AG04450 (cell line): ENCODE data around the gene OTOGL. TPM values are rescaled to one million over a fixed set of nuclear protein-coding genes. Genes with fewer than 3 reads are reported as not detected.

Source experiments
- CTCF ChIA-PET: fragments of 300-600, 350-600 bp; formaldehyde crosslinking; extraction: SDS; loops from one replicate; lab custom pipeline; 2022; ENCODE audit warnings: antibody characterized with exemption, inconsistent platforms; lab: Charles Lee
- POLR2A ChIA-PET: fragments of 350-600 bp; formaldehyde crosslinking; extraction: SDS; loops from one replicate; lab custom pipeline; 2021; ENCODE audit warnings: antibody characterized with exemption, inconsistent platforms; lab: Yijun Ruan, JAX
- DNase-seq: peaks from one replicate; pipeline ENCODE4 v3.0.0-alpha.2; 2011; ENCODE audit warnings: low read depth, low spot score
- H3K27ac ChIP-seq: one replicate; pipeline ENCODE4 v1.5.1; 2012; ENCODE audit warnings: low read depth, low read length, control low read depth
- H3K27me3 ChIP-seq: one replicate; pipeline ENCODE4 v1.6.0; 2012; ENCODE audit warnings: low read length; ENCODE audit not compliant: control insufficient read depth, insufficient read depth
- H3K4me3 ChIP-seq: 2 replicates; pipeline ENCODE4 v1.5.1; 2011; ENCODE audit warnings: mild to moderate bottlenecking, low read depth, low read length, control low read depth
- H3K9me3 ChIP-seq: 2 replicates; pipeline ENCODE4 v1.5.1; 2012; ENCODE audit warnings: low read length; ENCODE audit not compliant: control insufficient read depth, insufficient read depth
- polyA plus RNA-seq: library from polyadenylated mRNA; depleted of rRNA; stranded (reverse); fragments of >200 nt; gene quantifications from 2 replicates; pipeline ENCODE4 v1.2.3, GENCODE V29; 2011
- TF ChIP-seq, protein P1 (sequence below): IDR thresholded peaks from 2 replicates; pipeline ENCODE4 v1.5.1; 2011; ENCODE audit warnings: low read depth, low read length, control low read depth, inconsistent platforms

Gene OTOGL
- polyA plus RNA-seq, 1 experiment, result 0.07 TPM

DNA sequence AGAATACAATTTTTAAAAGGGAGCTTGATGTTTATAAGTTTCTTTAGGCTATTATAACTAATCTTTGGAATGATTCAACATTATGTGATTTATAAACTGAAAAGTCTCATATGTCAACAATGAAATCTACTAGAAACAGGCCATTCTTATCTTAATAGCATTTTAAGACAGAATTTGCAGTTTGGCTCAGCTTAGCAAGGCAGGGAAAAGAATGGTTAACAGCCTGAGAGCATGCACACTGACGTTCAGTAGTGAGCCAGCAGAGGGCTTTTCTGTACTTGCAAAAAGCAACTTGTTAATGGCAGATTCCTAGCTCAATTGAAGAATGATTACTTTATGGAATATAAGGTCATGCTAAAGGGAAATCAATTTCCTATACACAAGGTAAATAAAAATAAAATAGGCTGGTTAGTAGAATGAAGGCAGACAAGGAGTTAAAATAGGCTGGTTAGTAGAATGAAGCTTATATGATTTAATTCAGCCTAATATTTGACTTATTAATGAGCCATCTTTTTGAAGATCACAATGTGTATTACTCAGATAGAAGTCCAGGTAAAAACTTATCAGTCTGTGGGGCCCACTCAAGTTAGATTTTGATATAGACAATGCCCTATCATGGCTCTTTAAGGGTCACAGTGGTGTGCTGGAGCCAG, 95.9 kb downstream of the OTOGL start:
- Histone ChIP-seq H3K27me3 (no peaks in the 10 kb centered on the region), H3K4me3 (no peak overlapping the region), H3K27ac (no peak overlapping the region), H3K9me3 (no peaks in the 10 kb centered on the region)
- CTCF ChIA-PET, result interaction anchor here (0.6 to 4.2 kb wide), 63 partner anchors 8 to 1063 kb away, joined by 3 to 170 read pairs (median 4); no protein-coding TSS in a partner anchor
- DNase-seq, result peak; percentile 61
- TF ChIP-seq, protein P1, sequence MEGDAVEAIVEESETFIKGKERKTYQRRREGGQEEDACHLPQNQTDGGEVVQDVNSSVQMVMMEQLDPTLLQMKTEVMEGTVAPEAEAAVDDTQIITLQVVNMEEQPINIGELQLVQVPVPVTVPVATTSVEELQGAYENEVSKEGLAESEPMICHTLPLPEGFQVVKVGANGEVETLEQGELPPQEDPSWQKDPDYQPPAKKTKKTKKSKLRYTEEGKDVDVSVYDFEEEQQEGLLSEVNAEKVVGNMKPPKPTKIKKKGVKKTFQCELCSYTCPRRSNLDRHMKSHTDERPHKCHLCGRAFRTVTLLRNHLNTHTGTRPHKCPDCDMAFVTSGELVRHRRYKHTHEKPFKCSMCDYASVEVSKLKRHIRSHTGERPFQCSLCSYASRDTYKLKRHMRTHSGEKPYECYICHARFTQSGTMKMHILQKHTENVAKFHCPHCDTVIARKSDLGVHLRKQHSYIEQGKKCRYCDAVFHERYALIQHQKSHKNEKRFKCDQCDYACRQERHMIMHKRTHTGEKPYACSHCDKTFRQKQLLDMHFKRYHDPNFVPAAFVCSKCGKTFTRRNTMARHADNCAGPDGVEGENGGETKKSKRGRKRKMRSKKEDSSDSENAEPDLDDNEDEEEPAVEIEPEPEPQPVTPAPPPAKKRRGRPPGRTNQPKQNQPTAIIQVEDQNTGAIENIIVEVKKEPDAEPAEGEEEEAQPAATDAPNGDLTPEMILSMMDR, result peak; percentile 85
- POLR2A ChIA-PET, result no interaction called here

DNA sequence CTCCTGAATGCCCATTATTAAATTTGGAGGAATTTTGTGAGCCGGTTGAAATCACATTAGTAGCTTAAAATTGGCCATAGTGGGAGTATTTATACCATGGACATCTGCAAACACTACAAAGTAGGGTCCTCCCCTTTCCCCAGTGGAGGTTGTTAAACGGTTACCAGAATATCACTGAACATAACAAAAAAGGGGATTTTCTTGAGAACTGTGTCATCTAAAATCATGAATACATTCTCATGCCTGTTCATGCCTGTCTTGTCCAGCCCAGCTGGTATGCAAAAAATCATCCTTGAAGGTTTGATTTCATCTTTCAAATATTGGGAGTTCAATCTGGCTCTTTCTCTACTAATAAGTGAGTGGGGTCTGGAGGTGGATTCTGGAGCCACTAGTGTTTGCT, 96.4 kb downstream of the OTOGL start:
- no peak for DNase-seq
- ChIA-PET CTCF (interaction anchor here (0.6 to 4.2 kb wide), 49 partner anchors 8 to 1062 kb away, joined by 3 to 170 read pairs (median 4); no protein-coding TSS in a partner anchor), POLR2A (no interaction called here)
- Histone ChIP-seq H3K27ac (no peak overlapping the region), H3K4me3 (no peak overlapping the region), H3K27me3 (no peaks in the 10 kb centered on the region), H3K9me3 (no peaks in the 10 kb centered on the region)
- TF ChIP-seq, protein P1, result no peak

DNA sequence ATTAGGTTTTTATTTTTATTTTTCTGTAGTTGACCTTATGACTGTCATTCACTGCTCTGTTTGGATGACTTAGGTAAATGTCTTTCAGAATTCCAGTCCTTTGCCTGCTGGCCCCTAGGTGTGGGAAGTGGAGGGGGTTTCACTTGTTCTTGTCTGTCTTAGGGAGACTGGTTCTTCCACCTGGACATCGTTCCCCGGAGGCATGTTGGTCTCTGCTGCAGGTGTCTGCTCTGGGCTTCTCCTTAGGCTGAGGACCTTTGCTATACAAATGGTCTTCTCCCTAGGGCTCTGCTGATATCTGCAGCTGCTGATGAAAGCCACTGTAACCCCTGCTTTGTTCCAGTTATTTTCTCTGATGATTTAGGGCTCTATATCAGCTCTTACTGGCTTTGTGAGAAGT, 97.1 kb downstream of the OTOGL start:
- DNase-seq, result no peak
- POLR2A ChIA-PET, result no interaction called here
- CTCF ChIA-PET, result interaction anchor here (0.5 to 4.2 kb wide), 7 partner anchors 8 to 1062 kb away, joined by 4 to 170 read pairs (median 11); no protein-coding TSS in a partner anchor
- no peaks in the 10 kb centered on the region for H3K9me3 ChIP-seq
- TF ChIP-seq, protein P1, result no peak
- H3K27me3 ChIP-seq, result no peaks in the 10 kb centered on the region
- no peak overlapping the region for H3K4me3 ChIP-seq
- H3K27ac ChIP-seq, result no peak overlapping the region

DNA sequence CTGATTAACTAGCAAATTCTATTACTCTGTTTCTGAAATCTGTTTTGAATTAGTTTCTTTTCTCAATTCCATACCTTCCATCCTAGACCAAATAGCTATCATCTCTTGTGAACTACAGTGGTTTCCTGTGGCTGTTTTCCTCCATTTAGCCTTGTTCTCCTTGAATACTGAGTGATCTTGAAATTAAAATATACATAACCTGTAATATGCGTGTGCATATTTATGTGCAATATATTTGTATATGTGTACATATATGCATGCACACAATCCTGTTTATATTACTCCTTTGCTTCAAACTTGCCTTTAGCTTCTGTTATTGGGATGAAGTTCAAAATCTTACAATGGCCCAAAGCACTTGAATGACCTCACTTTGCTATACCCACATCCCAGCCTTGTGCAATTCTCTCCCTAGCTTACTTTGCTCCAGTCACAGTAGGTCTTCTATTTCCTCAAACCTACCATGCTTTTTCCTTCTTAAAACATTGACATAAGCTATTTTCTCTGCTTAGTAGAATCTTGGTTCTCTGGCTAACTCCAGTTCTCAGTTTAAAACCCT, 99.5 kb downstream of the OTOGL start:
- no peaks in the 10 kb centered on the region for H3K27me3 ChIP-seq
- no peak overlapping the region for H3K4me3 ChIP-seq
- no peak overlapping the region for H3K27ac ChIP-seq
- DNase-seq, result no peak
- no peaks in the 10 kb centered on the region for H3K9me3 ChIP-seq
- ChIA-PET CTCF (interaction anchor here (1.1 to 3.5 kb wide), 3 partner anchors 12 to 1059 kb away, joined by 5 to 24 read pairs (median 12); no protein-coding TSS in a partner anchor), POLR2A (no interaction called here)
- TF ChIP-seq, protein P1, result no peak

DNA sequence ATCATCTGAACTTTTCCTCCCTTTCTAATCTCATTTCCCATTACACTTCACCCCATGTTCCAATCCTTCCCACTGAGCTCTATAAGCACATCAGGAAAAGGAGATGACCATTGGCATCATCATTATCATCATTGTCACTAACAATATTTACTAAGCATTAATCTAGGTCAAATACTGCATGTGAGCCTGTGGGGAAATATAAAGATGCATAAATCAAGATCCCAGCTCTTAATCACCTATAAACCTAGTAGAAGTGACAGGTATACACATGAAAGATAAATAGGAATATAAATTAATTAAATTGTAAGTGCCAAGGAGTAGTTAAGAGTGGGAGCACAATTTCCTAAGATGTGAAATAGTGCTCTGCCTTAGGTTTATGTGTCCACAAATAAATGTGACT, 100.6 kb downstream of the OTOGL start:
- POLR2A ChIA-PET, result no interaction called here
- TF ChIP-seq, protein P1, result no peak
- CTCF ChIA-PET, result interaction anchor here (1.1 to 3.5 kb wide), 4 partner anchors 13 to 1058 kb away, joined by 3 to 24 read pairs (median 8); no protein-coding TSS in a partner anchor

More for the DNA sequence above, 100.6 kb downstream of the OTOGL start:
- H3K27ac ChIP-seq, result no peak overlapping the region
- DNase-seq, result no peak
- no peaks in the 10 kb centered on the region for H3K9me3 ChIP-seq
- no peak overlapping the region for H3K4me3 ChIP-seq
- no peaks in the 10 kb centered on the region for H3K27me3 ChIP-seq
